Neuronal stem cell (in vitro differentiated cells): ENCODE measurements around the gene COL6A2.
A peak's percentile ranks its signal among the peaks of the same experiment; 100 is the strongest.

Experiments
- DNase-seq: peaks from one replicate; pipeline ENCODE4 v3.0.0-alpha.2; 2013; ENCODE audit warnings: low spot score
- H2AFZ ChIP-seq: one replicate; pipeline ENCODE4 v1.6.1; 2013; ENCODE audit warnings: mild to moderate bottlenecking, low read length, inconsistent platforms
- H2AK5ac ChIP-seq: 2 replicates; pipeline ENCODE4 v1.6.1; 2013; ENCODE audit warnings: low read depth, mild to moderate bottlenecking, inconsistent platforms, low read length, moderate library complexity, mixed read lengths
- H2BK120ac ChIP-seq: 2 replicates; pipeline ENCODE4 v1.6.1; 2013; ENCODE audit warnings: low read depth, mild to moderate bottlenecking, inconsistent platforms, low read length, moderate library complexity, mixed read lengths
- H2BK12ac ChIP-seq: one replicate; pipeline ENCODE4 v1.6.1; 2013; ENCODE audit warnings: low read length, inconsistent platforms
- H2BK15ac ChIP-seq: 2 replicates; pipeline ENCODE4 v1.6.1; 2013; ENCODE audit warnings: mild to moderate bottlenecking, low read length, inconsistent platforms, mixed read lengths
- H2BK5ac ChIP-seq: one replicate; pipeline ENCODE4 v1.6.1; 2013; ENCODE audit warnings: inconsistent platforms, mild to moderate bottlenecking, low read length, moderate library complexity
- H3K14ac ChIP-seq: one replicate; pipeline ENCODE4 v1.6.1; 2013; ENCODE audit warnings: low read length, inconsistent platforms
- H3K18ac ChIP-seq: 2 replicates; pipeline ENCODE4 v1.6.1; 2013; ENCODE audit warnings: low read length, inconsistent platforms
- H3K23ac ChIP-seq: 2 replicates; pipeline ENCODE4 v1.6.1; 2013; ENCODE audit warnings: low read depth, mild to moderate bottlenecking, mixed read lengths, low read length, inconsistent platforms; ENCODE audit not compliant: poor library complexity
- H3K27ac ChIP-seq: replicated peaks from 3 replicates; pipeline ENCODE4 v1.5.1; 2013; ENCODE audit warnings: low read length, inconsistent platforms
- H3K27me3 ChIP-seq, 3 experiments: 2 replicates each; pipeline ENCODE4 v1.6.1; 2013; ENCODE audit warnings: low read length in 3 of 3, mild to moderate bottlenecking in 2 of 3, inconsistent platforms in 1 of 3, low read depth in 1 of 3, mixed read lengths in 1 of 3, moderate library complexity in 1 of 3; ENCODE audit not compliant: control insufficient read depth in 3 of 3, insufficient read depth in 3 of 3
- H3K36me3 ChIP-seq, 2 donors: replicated peaks in 1 of 2; 2 replicates each; pipeline ENCODE4 v1.6.1; 2013; ENCODE audit warnings: low read length in 2 of 2; ENCODE audit not compliant: control insufficient read depth in 2 of 2, insufficient read depth in 2 of 2
- H3K4ac ChIP-seq: 2 replicates; pipeline ENCODE4 v1.6.1; 2013; ENCODE audit warnings: inconsistent platforms, mild to moderate bottlenecking, low read length, moderate library complexity
- H3K4me1 ChIP-seq, 2 donors: 1 replicate in 1 of 2; 2 replicates in 1 of 2; pipeline ENCODE4 v1.6.1; 2013; ENCODE audit warnings: low read length in 2 of 2, low read depth in 1 of 2; ENCODE audit not compliant: control insufficient read depth in 2 of 2, insufficient read depth in 1 of 2
- H3K4me2 ChIP-seq: one replicate; pipeline ENCODE4 v1.6.1; 2013; ENCODE audit warnings: mild to moderate bottlenecking, low read length, inconsistent platforms; ENCODE audit not compliant: insufficient read depth, poor library complexity, severe bottlenecking
- H3K4me3 ChIP-seq, 2 donors: 2 replicates each; pipeline ENCODE4 v1.5.1; 2013; ENCODE audit warnings: low read length in 2 of 2, mild to moderate bottlenecking in 2 of 2, inconsistent platforms in 1 of 2, moderate library complexity in 1 of 2
- H3K79me1 ChIP-seq: one replicate; pipeline ENCODE4 v1.6.1; 2013; ENCODE audit warnings: low read depth, mild to moderate bottlenecking, inconsistent platforms, low read length, moderate library complexity
- H3K9ac ChIP-seq: one replicate; pipeline ENCODE4 v1.6.1; 2013; ENCODE audit warnings: mild to moderate bottlenecking, low read depth, low read length, inconsistent platforms; ENCODE audit not compliant: poor library complexity
- H3K9me3 ChIP-seq, 2 donors: replicated peaks in 1 of 2; 2 replicates each; pipeline versions ENCODE3 to v1.6.1; 2013; ENCODE audit warnings: low read length in 2 of 2, mild to moderate bottlenecking in 2 of 2, inconsistent platforms in 1 of 2, low read depth in 1 of 2, mixed read lengths in 1 of 2, moderate library complexity in 1 of 2; ENCODE audit not compliant: control insufficient read depth in 2 of 2, insufficient read depth in 1 of 2
- H4K8ac ChIP-seq: one replicate; pipeline ENCODE4 v1.6.1; 2013; ENCODE audit warnings: low read depth, mild to moderate bottlenecking, inconsistent platforms, low read length, moderate library complexity
- H4K91ac ChIP-seq: one replicate; pipeline ENCODE4 v1.6.1; 2013; ENCODE audit warnings: low read length, low read depth, mild to moderate bottlenecking, inconsistent platforms; ENCODE audit not compliant: poor library complexity
- WGBS, 2 donors: extraction: QIAGEN DNeasy Blood & Tissue Kit; methylation state at CpG; one replicate each; pipeline ENCODE4 v1.1.7; 2013; ENCODE audit warnings: missing lambda C conversion rate in 2 of 2, mixed read lengths in 1 of 2; ENCODE audit not compliant: insufficient read length in 2 of 2, insufficient replicate concordance in 1 of 2; ENCODE audit errors: extremely low coverage in 2 of 2; 5-methylcytosine and 5-hydroxymethylcytosine counted together

COL6A2 gene

DNA sequence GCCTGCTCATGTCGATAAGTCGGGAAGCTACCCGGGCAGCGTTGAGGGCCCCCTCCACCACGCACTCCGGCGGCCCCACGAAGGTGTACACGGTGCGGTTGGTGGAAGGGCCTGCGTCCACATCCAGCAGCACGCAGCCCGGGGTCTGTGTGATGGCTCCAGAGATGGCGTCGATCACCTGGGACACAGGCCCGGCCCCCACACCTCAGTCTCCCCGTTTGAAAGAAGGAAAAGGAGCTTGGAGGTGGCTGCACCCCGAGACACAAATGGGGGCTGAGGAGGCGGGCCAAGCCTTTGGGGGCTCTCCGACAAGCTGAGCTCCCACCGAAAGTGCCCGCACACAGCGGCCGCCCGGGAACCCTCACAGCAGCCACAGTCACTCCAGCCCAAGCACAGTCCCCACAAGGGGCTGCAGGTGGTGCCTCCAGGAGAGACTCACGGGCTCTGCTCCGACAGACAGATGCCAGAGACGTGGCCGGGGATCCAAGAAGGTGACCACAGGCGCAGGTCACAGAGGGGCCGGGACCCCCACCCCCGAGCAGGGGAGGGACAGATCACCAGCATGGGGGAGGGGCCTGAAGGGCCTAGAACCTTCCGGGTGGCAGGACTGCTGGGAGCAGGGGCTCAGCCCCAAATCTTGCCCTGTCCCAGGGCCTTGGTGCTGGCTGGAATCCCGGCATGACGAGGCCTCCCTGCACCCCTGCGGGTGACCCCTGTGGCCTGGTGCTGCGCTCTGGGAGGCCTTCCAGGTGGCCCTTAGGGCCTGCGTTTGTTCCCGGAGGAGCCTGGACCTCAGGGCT is 56.4 kb downstream of the COL6A2 start:
- peak overlapping the region; percentile 66 for H3K4ac ChIP-seq
- H3K4me1 ChIP-seq: peaks cover 15 to 26% of the 10 kb centered on the region in 2 donors
- H2AK5ac ChIP-seq: peak overlapping the region; percentile 95
- H3K4me3 ChIP-seq: no peak overlapping the region
- H2BK12ac ChIP-seq: peak overlapping the region; percentile 90
- H3K23ac ChIP-seq: peak overlapping the region; percentile 87
- peak overlapping the region; percentile 88 for H3K18ac ChIP-seq
- no peak overlapping the region for H3K27ac ChIP-seq
- H2BK5ac ChIP-seq: peak overlapping the region; percentile 90
- peaks cover 0 to 3% of the 10 kb centered on the region in 2 donors for H3K9me3 ChIP-seq
- H3K36me3 ChIP-seq: peaks cover 0 to 4% of the 10 kb centered on the region in 2 donors
- no peak overlapping the region for H2AFZ ChIP-seq
- WGBS, 2 donors: no CpG with 5 or more reads among the region's 39 CpGs
- H3K4me2 ChIP-seq: no peak overlapping the region
- no peaks in the 10 kb centered on the region for H3K27me3 ChIP-seq
- peak overlapping the region; percentile 97 for H2BK15ac ChIP-seq
- DNase-seq: no peak
- H3K79me1 ChIP-seq: peaks cover 6% of the 10 kb centered on the region
- peak overlapping the region; percentile 97 for H3K14ac ChIP-seq
- peak overlapping the region; percentile 83 for H2BK120ac ChIP-seq
- H4K91ac ChIP-seq: peak overlapping the region; percentile 30
- peak overlapping the region; percentile 73 for H3K9ac ChIP-seq
- peak overlapping the region; percentile 65 for H4K8ac ChIP-seq

DNA sequence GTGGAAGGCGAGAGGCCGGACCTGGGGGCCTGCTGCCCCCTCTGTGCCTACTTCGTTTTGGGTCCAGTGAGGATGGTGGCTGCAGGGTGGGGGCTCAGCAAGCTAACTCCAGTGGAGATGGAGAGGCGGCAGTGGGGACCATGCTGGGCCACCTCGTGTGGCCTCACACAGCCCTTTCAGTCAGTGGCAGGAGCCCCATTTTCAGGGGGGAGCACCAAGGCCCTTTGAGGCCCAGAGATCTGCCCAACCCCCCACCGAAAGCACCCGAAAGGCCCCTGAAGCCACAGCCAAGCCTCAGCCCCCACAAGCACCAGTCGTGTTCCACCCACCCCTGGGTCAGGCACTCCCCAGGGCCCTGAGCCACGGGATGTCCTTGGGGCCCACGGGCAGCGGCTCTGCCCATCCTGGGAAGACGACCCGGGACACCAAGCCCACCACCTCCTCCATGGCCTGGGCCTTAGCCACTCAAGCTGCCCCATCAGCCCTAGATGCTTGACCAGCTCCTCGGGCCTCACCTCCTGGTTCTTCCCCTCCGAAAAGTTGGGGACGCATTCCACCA is 57.1 kb downstream of the COL6A2 start:
- peaks cover 0 to 3% of the 10 kb centered on the region in 2 donors for H3K9me3 ChIP-seq
- no peak overlapping the region for H2AFZ ChIP-seq
- H3K4me2 ChIP-seq: no peak overlapping the region
- peak overlapping the region; percentile 90 for H2BK5ac ChIP-seq
- H2AK5ac ChIP-seq: peak overlapping the region; percentile 95
- H3K23ac ChIP-seq: peak overlapping the region; percentile 50
- peaks cover 0 to 4% of the 10 kb centered on the region in 2 donors for H3K36me3 ChIP-seq
- peaks cover 6% of the 10 kb centered on the region for H3K79me1 ChIP-seq
- no peak for DNase-seq
- no peak overlapping the region for H3K4me3 ChIP-seq
- H2BK12ac ChIP-seq: no peak overlapping the region
- H3K27ac ChIP-seq: no peak overlapping the region
- peak overlapping the region; percentile 97 for H2BK15ac ChIP-seq
- H3K14ac ChIP-seq: peak overlapping the region; percentile 97
- H4K91ac ChIP-seq: no peak overlapping the region
- no peak overlapping the region for H4K8ac ChIP-seq
- no peaks in the 10 kb centered on the region for H3K27me3 ChIP-seq
- H3K4ac ChIP-seq: no peak overlapping the region
- no peak overlapping the region for H3K9ac ChIP-seq
- peaks cover 15 to 25% of the 10 kb centered on the region in 2 donors for H3K4me1 ChIP-seq
- WGBS, 2 donors: no CpG with 5 or more reads among the region's 16 CpGs
- H3K18ac ChIP-seq: peak overlapping the region; percentile 87
- H2BK120ac ChIP-seq: no peak overlapping the region

GRCh38 chr21:46155514-46156377 is 57.8 kb downstream of the COL6A2 start, which contains the start of gene FTCD:
FTCD (minus strand) TSS chr21:46155579; CDS start chr21:46155523, 56 bp downstream.
- Histone ChIP-seq H3K4me2 (no peak within 1 kb of the TSS), H3K9ac (peak within 1 kb of the TSS; percentile 80), H3K27ac (no peak within 1 kb of the TSS), H3K36me3 (peaks cover 0 to 4% of the 10 kb centered on the region in 2 donors), H2AK5ac (peak within 1 kb of the TSS; percentile 95), H3K14ac (peak within 1 kb of the TSS; percentile 97), H3K4ac (peak within 1 kb of the TSS; percentile 84), H3K27me3 (no peaks in the 10 kb centered on the region), H2BK15ac (peak within 1 kb of the TSS; percentile 97), H2BK5ac (peak within 1 kb of the TSS; percentile 90), H3K79me1 (peaks cover 6% of the 10 kb centered on the region), H3K9me3 (peaks cover 0 to 3% of the 10 kb centered on the region in 2 donors), H3K18ac (peak within 1 kb of the TSS; percentile 87), H4K8ac (peak within 1 kb of the TSS; percentile 96), H3K4me1 (peaks cover 15 to 25% of the 10 kb centered on the region in 2 donors), H2BK120ac (no peak within 1 kb of the TSS), H2AFZ (no peak within 1 kb of the TSS), H2BK12ac (peak within 1 kb of the TSS; percentile 82), H4K91ac (peak within 1 kb of the TSS; percentile 43), H3K4me3 (peak within 1 kb of the TSS in 1 of 2 donors; percentile 33), H3K23ac (peak within 1 kb of the TSS; percentile 50)
- DNase-seq: no peak
- WGBS, 2 donors: no CpG with 5 or more reads among the region's 34 CpGs
